OCI-LY3 (cell line): ENCODE data around the gene FAM228A.

ENCODE experiments used
- H2AFZ ChIP-seq: fragments of 200-600, 300-600 bp; shearing (Covaris generic); 2 replicates; pipeline ENCODE4 v1.6.0; 2014; ENCODE audit warnings: antibody characterized with exemption, low read depth, low read length
- H3K27ac ChIP-seq: fragments of 200-600, 300-600 bp; sonication (generic); 2 replicates; pipeline ENCODE4 v1.5.1; 2014; ENCODE audit warnings: mild to moderate bottlenecking, low read length, moderate library complexity, mixed read lengths
- H3K27me3 ChIP-seq: fragments of 200-600, 300-600 bp; sonication (generic); 2 replicates; pipeline ENCODE4 v1.6.1; 2014; ENCODE audit warnings: low read depth, low read length, mixed read lengths
- H3K36me3 ChIP-seq: fragments of 200-600, 300-600 bp; sonication (generic); replicated peaks from 2 replicates; pipeline ENCODE3; 2014; ENCODE audit warnings: low read depth, low read length, mixed read lengths
- H3K4me1 ChIP-seq: fragments of 300-600, 200-600 bp; sonication (generic); 2 replicates; pipeline ENCODE4 v1.6.1; 2014; ENCODE audit warnings: low read length, mixed read lengths
- H3K4me2 ChIP-seq: fragments of 200-600, 300-600 bp; sonication (generic); 2 replicates; pipeline ENCODE4 v1.6.1; 2014; ENCODE audit warnings: low read length, mixed read lengths
- H3K4me3 ChIP-seq: fragments of 300-600, 200-600 bp; sonication (generic); 2 replicates; pipeline ENCODE4 v1.5.1; 2014; ENCODE audit warnings: antibody characterized with exemption, mild to moderate bottlenecking, low read length, moderate library complexity
- H3K79me2 ChIP-seq: fragments of 300-600, 200-600 bp; shearing (Covaris generic); 2 replicates; pipeline ENCODE4 v1.6.1; 2014; ENCODE audit warnings: mild to moderate bottlenecking, low read length, mixed read lengths
- H3K9ac ChIP-seq: fragments of 300-600, 200-600 bp; shearing (Covaris generic); 2 replicates; pipeline ENCODE4 v1.6.0; 2014; ENCODE audit warnings: mild to moderate bottlenecking, low read length, moderate library complexity
- H3K9me3 ChIP-seq: fragments of 200-600, 300-600 bp; shearing (Covaris generic); 2 replicates; pipeline ENCODE4 v1.6.1; 2014; ENCODE audit warnings: low read length, mixed read lengths; ENCODE audit not compliant: insufficient read depth
- H4K20me1 ChIP-seq: fragments of 200-600, 300-600 bp; sonication (generic); 2 replicates; pipeline ENCODE4 v1.6.1; 2016; ENCODE audit warnings: low read length, mixed read lengths; ENCODE audit not compliant: insufficient read depth
- CTCF ChIP-seq: fragments of 200-600, 300-600 bp; sonication (generic); IDR thresholded peaks from 2 replicates; pipeline ENCODE4 v1.5.1; 2014; ENCODE audit warnings: antibody characterized with exemption, low read length, low read depth
- EZH2phosphoT487 ChIP-seq: fragments of 200-600 bp; shearing (Covaris generic); IDR thresholded peaks from 2 replicates; pipeline ENCODE4 v1.6.1; 2018; ENCODE audit warnings: antibody characterized with exemption, mixed run types, low read depth

Gene FAM228A

GRCh38 chr2:24164416-24164973, 10.4 kb upstream of the FAM228A start:
- Histone ChIP-seq H2AFZ (peak overlapping the region; percentile 93), H3K79me2 (no peaks in the 10 kb centered on the region), H4K20me1 (no peaks in the 10 kb centered on the region), H3K9me3 (no peaks in the 10 kb centered on the region), H3K36me3 (no peaks in the 10 kb centered on the region), H3K4me2 (peak overlapping the region; percentile 67), H3K4me3 (peak overlapping the region; percentile 47), H3K27me3 (no peaks in the 10 kb centered on the region), H3K4me1 (peaks cover 12% of the 10 kb centered on the region), H3K27ac (peak overlapping the region; percentile 42), H3K9ac (peak overlapping the region; percentile 40)
- peak; percentile 99 for TF ChIP-seq CTCF
- TF ChIP-seq EZH2phosphoT487 = no peak

GRCh38 chr2:24169023-24169422, 5.8 kb upstream of the FAM228A start:
- Histone ChIP-seq H4K20me1 (no peaks in the 10 kb centered on the region), H3K9ac (no peak overlapping the region), H3K4me1 (peaks cover 13% of the 10 kb centered on the region), H2AFZ (no peak overlapping the region), H3K27ac (no peak overlapping the region), H3K9me3 (no peaks in the 10 kb centered on the region), H3K79me2 (no peaks in the 10 kb centered on the region), H3K4me3 (no peak overlapping the region), H3K36me3 (no peaks in the 10 kb centered on the region), H3K27me3 (no peaks in the 10 kb centered on the region), H3K4me2 (no peak overlapping the region)
- no peak for TF ChIP-seq CTCF
- TF ChIP-seq EZH2phosphoT487 = no peak

GRCh38 chr2:24175631-24176187, 856 bp downstream of the FAM228A start:
- H3K4me2 ChIP-seq = no peak overlapping the region

GRCh38 chr2:24176326-24176725, 1.5 kb downstream of the FAM228A start:
- H3K27ac ChIP-seq = no peak overlapping the region
- H3K4me2 ChIP-seq = no peak overlapping the region
- TF ChIP-seq EZH2phosphoT487 (no peak), CTCF (no peak)
- H3K4me3 ChIP-seq = no peak overlapping the region
- H2AFZ ChIP-seq = no peak overlapping the region
- peaks cover 2% of the 10 kb centered on the region; the same call in 1 of the 2 replicates for H3K4me1 ChIP-seq
- no peaks in the 10 kb centered on the region for H3K9me3 ChIP-seq
- H3K36me3 ChIP-seq = no peaks in the 10 kb centered on the region
- H4K20me1 ChIP-seq = no peaks in the 10 kb centered on the region
- H3K79me2 ChIP-seq = no peaks in the 10 kb centered on the region
- no peaks in the 10 kb centered on the region for H3K27me3 ChIP-seq
- H3K9ac ChIP-seq = no peak overlapping the region

More at GRCh38 chr2:24175631-24176187, 856 bp downstream of the FAM228A start:
- no peaks in the 10 kb centered on the region for H3K27me3 ChIP-seq
- H3K9me3 ChIP-seq = no peaks in the 10 kb centered on the region
- no peak overlapping the region for H2AFZ ChIP-seq
- no peak for TF ChIP-seq CTCF
- TF ChIP-seq EZH2phosphoT487 = no peak
- H3K9ac ChIP-seq = no peak overlapping the region
- H3K36me3 ChIP-seq = no peaks in the 10 kb centered on the region
- no peak overlapping the region for H3K27ac ChIP-seq
- no peaks in the 10 kb centered on the region for H4K20me1 ChIP-seq
- H3K4me1 ChIP-seq = peaks cover 2% of the 10 kb centered on the region; the same call in 1 of the 2 replicates
- H3K79me2 ChIP-seq = no peaks in the 10 kb centered on the region
- H3K4me3 ChIP-seq = no peak overlapping the region
